HepG2 (cell line): ENCODE results near the gene UBE2N. TPM values are rescaled to one million over a fixed set of nuclear protein-coding genes. Genes with fewer than 3 reads are reported as not detected.
A peak's percentile ranks its signal among the peaks of the same experiment; 100 is the strongest.
"Not testable (repeated sequence)": the region's sequence is repeated elsewhere in the genome, so short reads cannot be mapped to it uniquely, and the experiment has no call there.

Experiments used
- ATAC-seq: fragments of 200-7000 bp; cut with Tn5 transposase; 3 replicates; pipeline ENCODE4 v1.9.1; 2020; ENCODE audit warnings: mild to moderate bottlenecking, moderate library complexity
- BruUV-seq: library from RNA; stranded (reverse); fragments of 400-500 nt; replicated peaks from 2 replicates; lab custom pipeline; 2021; lab: Mats Ljungman, UMichigan
- CTCF ChIA-PET: fragments of 300-600 bp; formaldehyde crosslinking; extraction: SDS; loops from one replicate; lab custom pipeline; 2021; ENCODE audit warnings: low total read pairs, inconsistent platforms, low intra/inter-chr PET ratio; lab: Yijun Ruan, JAX
- POLR2A ChIA-PET: fragments of 350-600 bp; sonication (Branson Sonifier 250); formaldehyde crosslinking; loops from one replicate; lab custom pipeline; 2020; ENCODE audit warnings: antibody characterized with exemption, inconsistent platforms; lab: Yijun Ruan, JAX
- DNase-seq: peaks from one replicate; pipeline ENCODE4 v3.0.0-alpha.2; 2015; ENCODE audit warnings: low spot score
- FAIRE-seq: peaks from 3 replicates; lab custom pipeline; 2011; peaks lifted over from hg19 to GRCh38; lab: Jason Lieb, UNC
- H2AFZ ChIP-seq: one replicate; pipeline ENCODE4 v1.6.1; 2011; ENCODE audit warnings: low read length, inconsistent platforms
- H3K27ac ChIP-seq: fragments of 300-600 bp; 3 replicates; pipeline ENCODE4 v1.8.0; 2011; ENCODE audit warnings: mixed run types, mild to moderate bottlenecking, mixed read lengths, low read length, inconsistent platforms; ENCODE audit not compliant: insufficient read depth; ENCODE audit errors: extremely low read length
- H3K27me3 ChIP-seq, 2 experiments: fragments of 200-600 bp in 1 of 2; 2 replicates in 1 of 2; 3 replicates in 1 of 2; pipeline versions ENCODE4 v1.6.0 to v1.8.0; 2011; ENCODE audit warnings: low read length in 2 of 2, mild to moderate bottlenecking in 2 of 2, moderate library complexity in 2 of 2, inconsistent platforms in 1 of 2; ENCODE audit not compliant: insufficient read depth in 2 of 2, control insufficient read depth in 1 of 2
- H3K36me3 ChIP-seq, 2 experiments: fragments of 200-600 bp in 1 of 2; replicated peaks in 1 of 2; 2 replicates in 1 of 2; 3 replicates in 1 of 2; pipeline versions ENCODE4 v1.5.1 to v1.8.0; 2011; ENCODE audit warnings: low read length in 2 of 2, inconsistent platforms in 1 of 2; ENCODE audit not compliant: insufficient read depth in 2 of 2, control insufficient read depth in 1 of 2
- H3K4me1 ChIP-seq: 2 replicates; pipeline ENCODE4 v1.5.1; 2012; ENCODE audit warnings: low read length, inconsistent platforms; ENCODE audit not compliant: insufficient read depth
- H3K4me2 ChIP-seq: 2 replicates; pipeline ENCODE4 v1.6.0; 2011; ENCODE audit warnings: low read depth, low read length, inconsistent platforms
- H3K4me3 ChIP-seq, 3 experiments: fragments of 200-600 bp in 1 of 3; sonication (generic), shearing (Covaris generic) in 1 of 3; replicated peaks in 1 of 3; 2 replicates each; pipeline ENCODE4 v1.5.1; 2011 to 2016; ENCODE audit warnings: low read length in 3 of 3, inconsistent platforms in 2 of 3, low read depth in 2 of 3, mild to moderate bottlenecking in 2 of 3, control low read depth in 1 of 3, mixed read lengths in 1 of 3; ENCODE audit not compliant: insufficient read depth in 1 of 3
- H3K79me2 ChIP-seq: one replicate; pipeline ENCODE4 v1.6.1; 2011; ENCODE audit warnings: low read length, inconsistent platforms; ENCODE audit not compliant: insufficient read depth
- H3K9ac ChIP-seq: 2 replicates; pipeline ENCODE4 v1.6.0; 2011; ENCODE audit warnings: mild to moderate bottlenecking, low read depth, low read length, inconsistent platforms; ENCODE audit not compliant: insufficient read depth
- H3K9me3 ChIP-seq: 2 replicates; pipeline ENCODE4 v1.5.1; 2012; ENCODE audit warnings: mild to moderate bottlenecking, low read length
- H4K20me1 ChIP-seq: 2 replicates; pipeline ENCODE4 v1.6.0; 2011; ENCODE audit warnings: inconsistent platforms, mild to moderate bottlenecking, low read length, moderate library complexity; ENCODE audit not compliant: insufficient read depth
- AGO2 ChIP-seq: fragments of 200-400 bp; formaldehyde crosslinking; optimal IDR thresholded peaks from 2 replicates; pipeline ENCODE3; 2017; ENCODE audit warnings: mild to moderate bottlenecking, low read depth, low read length, moderate library complexity
- HDAC1 ChIP-seq: sonication (generic); formaldehyde crosslinking; IDR thresholded peaks from 2 replicates; pipeline ENCODE4 v1.5.1; 2020; ENCODE audit warnings: mild to moderate bottlenecking, missing genetic modification reagents
- SNAPC2 ChIP-seq: sonication (generic); formaldehyde crosslinking; IDR thresholded peaks from 2 replicates; pipeline ENCODE4 v1.8.1; 2022; ENCODE audit warnings: mild to moderate bottlenecking, missing genetic modification reagents
- TRIM24 ChIP-seq: sonication (generic); formaldehyde crosslinking; IDR thresholded peaks from 2 replicates; pipeline ENCODE4 v1.8.0; 2022; ENCODE audit warnings: mild to moderate bottlenecking, missing genetic modification reagents
- ZNF121 ChIP-seq: sonication (generic); formaldehyde crosslinking; IDR thresholded peaks from 2 replicates; pipeline ENCODE4 v1.5.0; 2020; ENCODE audit warnings: mild to moderate bottlenecking, missing genetic modification reagents
- ZNF263 ChIP-seq: sonication (generic); formaldehyde crosslinking; IDR thresholded peaks from 2 replicates; pipeline ENCODE4 v1.4.0; 2020; ENCODE audit warnings: missing genetic modification reagents
- ZNF768 ChIP-seq: sonication (generic); formaldehyde crosslinking; IDR thresholded peaks from 2 replicates; pipeline ENCODE4 v1.4.0; 2020; ENCODE audit warnings: missing genetic modification reagents
- ZNF879 ChIP-seq: sonication (generic); formaldehyde crosslinking; IDR thresholded peaks from 2 replicates; pipeline ENCODE4 v1.8.1; 2023; ENCODE audit warnings: missing genetic modification reagents
- WGBS: methylation state at CpG from one replicate; pipeline ENCODE4 v1.1.6; 2017; ENCODE audit warnings: low lambda C conversion rate; 5-methylcytosine and 5-hydroxymethylcytosine counted together
- in situ Hi-C: cut with HindIII; loops from 2 replicates; pipeline ENCODE4 v1.10.0; 2017; ENCODE audit warnings: low pct_unique_long_range_greater_than_20kb; ENCODE audit not compliant: extremely low pct_ligation_motif_present
- intact Hi-C: fragments of 100-400 bp; cut with micrococcal nuclease; formaldehyde crosslinking; loops from one replicate; pipeline ENCODE4 v1.10.0; 2022; ENCODE audit not compliant: unreplicated experiment
- polyA plus RNA-seq, 8 experiments: library from polyadenylated mRNA; depleted of rRNA in 3 of 8; stranded (reverse) in 7 of 8; unstranded in 1 of 8; fragments of >200 nt; fragmentation: Illumina TruSeq in 4 of 8; extraction: Trizol in 4 of 8; gene quantifications; 2 replicates each; pipeline versions ENCODE4 v1.2.1 to v1.2.3, GENCODE V29; 2011 to 2016; ENCODE audit warnings: low read depth in 4 of 8, missing spikeins in 1 of 8, mixed read lengths in 1 of 8; ENCODE audit not compliant: insufficient read depth in 1 of 8
- total RNA-seq, 5 experiments: library from RNA; depleted of rRNA; stranded (reverse); fragments of >200 nt; fragmentation: Illumina TruSeq; extraction: Trizol; gene quantifications; 2 replicates each; pipeline ENCODE4 v1.2.3, GENCODE V29; 2016; ENCODE audit warnings: low read depth in 1 of 5
- TF ChIP-seq, protein P1 (sequence below): IDR thresholded peaks from 2 replicates; pipeline ENCODE4 v1.6.1; 2016; ENCODE audit warnings: low read depth, control low read depth
- TF ChIP-seq, protein P2 (sequence below): sonication (generic); formaldehyde crosslinking; IDR thresholded peaks from 2 replicates; pipeline ENCODE4 v1.5.1; 2020; ENCODE audit warnings: mild to moderate bottlenecking, missing genetic modification reagents, moderate library complexity
- TF ChIP-seq, protein P3 (sequence below): sonication (generic); formaldehyde crosslinking; IDR thresholded peaks from 2 replicates; pipeline ENCODE4 v1.5.0; 2020; ENCODE audit warnings: mild to moderate bottlenecking, missing genetic modification reagents

Gene UBE2N
- total and polyA plus RNA-seq, 2 of the 13 experiments (the other 11 are each of a cell fraction or from before 2014, with no cell fraction given): 188 to 197 TPM

DNA sequence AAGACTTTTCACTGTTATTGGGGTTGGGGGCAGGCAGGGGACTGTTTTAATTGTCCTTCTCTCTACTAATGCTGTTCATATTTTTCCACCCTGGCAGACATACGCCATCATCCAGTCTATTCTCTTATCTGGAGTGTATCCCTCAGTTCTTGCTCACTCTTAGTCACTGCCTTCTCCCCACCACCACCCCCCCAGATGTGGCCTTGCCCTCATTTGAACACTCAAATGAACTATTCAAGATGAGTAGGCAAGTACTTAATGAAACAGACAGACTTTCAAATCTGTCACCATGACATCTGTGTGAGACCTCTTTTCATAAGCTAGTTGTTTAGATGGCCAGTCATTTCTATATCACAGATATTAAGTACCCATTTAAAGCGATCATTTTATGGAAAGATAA, 54.0 kb downstream of the UBE2N start:
- H3K79me2 ChIP-seq: peaks cover 89% of the 10 kb centered on the region
- CTCF ChIA-PET: no interaction called here
- H3K36me3 ChIP-seq: peaks cover 14 to 52% of the 10 kb centered on the region in 2 experiments; a peak in 4 of 5 replicates
- FAIRE-seq: no peak
- ATAC-seq: no peak
- peaks cover 33% of the 10 kb centered on the region for H3K4me1 ChIP-seq
- intact Hi-C loops: no loop called here
- H2AFZ ChIP-seq: no peak overlapping the region
- 92% methylated on average over 2 of the region's 2 CpGs for WGBS
- H3K9me3 ChIP-seq: no peaks in the 10 kb centered on the region
- H4K20me1 ChIP-seq: peaks cover 66% of the 10 kb centered on the region
- H3K27ac ChIP-seq: no peak overlapping the region
- H3K4me3 ChIP-seq: no peak overlapping the region
- no TSS peak for BruUV-seq
- no peak overlapping the region for H3K4me2 ChIP-seq
- no peak for DNase-seq
- POLR2A ChIA-PET: no interaction called here
- no peaks in the 10 kb centered on the region for H3K27me3 ChIP-seq
- H3K9ac ChIP-seq: no peak overlapping the region
- no peak for TF ChIP-seq ZNF768 (CRISPR knock-in tag)
- no peak for TF ChIP-seq ZNF879 (CRISPR knock-in tag)
- TF ChIP-seq, protein P1, sequence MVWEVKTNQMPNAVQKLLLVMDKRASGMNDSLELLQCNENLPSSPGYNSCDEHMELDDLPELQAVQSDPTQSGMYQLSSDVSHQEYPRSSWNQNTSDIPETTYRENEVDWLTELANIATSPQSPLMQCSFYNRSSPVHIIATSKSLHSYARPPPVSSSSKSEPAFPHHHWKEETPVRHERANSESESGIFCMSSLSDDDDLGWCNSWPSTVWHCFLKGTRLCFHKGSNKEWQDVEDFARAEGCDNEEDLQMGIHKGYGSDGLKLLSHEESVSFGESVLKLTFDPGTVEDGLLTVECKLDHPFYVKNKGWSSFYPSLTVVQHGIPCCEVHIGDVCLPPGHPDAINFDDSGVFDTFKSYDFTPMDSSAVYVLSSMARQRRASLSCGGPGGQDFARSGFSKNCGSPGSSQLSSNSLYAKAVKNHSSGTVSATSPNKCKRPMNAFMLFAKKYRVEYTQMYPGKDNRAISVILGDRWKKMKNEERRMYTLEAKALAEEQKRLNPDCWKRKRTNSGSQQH (CRISPR knock-in tag): no peak
- no peak for TF ChIP-seq SNAPC2
- TF ChIP-seq HDAC1 (CRISPR knock-in tag): no peak
- TF ChIP-seq ZNF263: no peak
- TF ChIP-seq TRIM24: no peak
- in situ Hi-C loops: loop anchor here (25.0 kb wide), 1 partner anchor 250 kb away; no protein-coding TSS in a partner anchor

- in situ Hi-C loops: loop anchor here (25.0 kb wide), 1 partner anchor 245 kb away; no protein-coding TSS in a partner anchor
- TF ChIP-seq ZNF121 (CRISPR knock-in tag): peak; percentile 95
- TF ChIP-seq, protein P2, sequence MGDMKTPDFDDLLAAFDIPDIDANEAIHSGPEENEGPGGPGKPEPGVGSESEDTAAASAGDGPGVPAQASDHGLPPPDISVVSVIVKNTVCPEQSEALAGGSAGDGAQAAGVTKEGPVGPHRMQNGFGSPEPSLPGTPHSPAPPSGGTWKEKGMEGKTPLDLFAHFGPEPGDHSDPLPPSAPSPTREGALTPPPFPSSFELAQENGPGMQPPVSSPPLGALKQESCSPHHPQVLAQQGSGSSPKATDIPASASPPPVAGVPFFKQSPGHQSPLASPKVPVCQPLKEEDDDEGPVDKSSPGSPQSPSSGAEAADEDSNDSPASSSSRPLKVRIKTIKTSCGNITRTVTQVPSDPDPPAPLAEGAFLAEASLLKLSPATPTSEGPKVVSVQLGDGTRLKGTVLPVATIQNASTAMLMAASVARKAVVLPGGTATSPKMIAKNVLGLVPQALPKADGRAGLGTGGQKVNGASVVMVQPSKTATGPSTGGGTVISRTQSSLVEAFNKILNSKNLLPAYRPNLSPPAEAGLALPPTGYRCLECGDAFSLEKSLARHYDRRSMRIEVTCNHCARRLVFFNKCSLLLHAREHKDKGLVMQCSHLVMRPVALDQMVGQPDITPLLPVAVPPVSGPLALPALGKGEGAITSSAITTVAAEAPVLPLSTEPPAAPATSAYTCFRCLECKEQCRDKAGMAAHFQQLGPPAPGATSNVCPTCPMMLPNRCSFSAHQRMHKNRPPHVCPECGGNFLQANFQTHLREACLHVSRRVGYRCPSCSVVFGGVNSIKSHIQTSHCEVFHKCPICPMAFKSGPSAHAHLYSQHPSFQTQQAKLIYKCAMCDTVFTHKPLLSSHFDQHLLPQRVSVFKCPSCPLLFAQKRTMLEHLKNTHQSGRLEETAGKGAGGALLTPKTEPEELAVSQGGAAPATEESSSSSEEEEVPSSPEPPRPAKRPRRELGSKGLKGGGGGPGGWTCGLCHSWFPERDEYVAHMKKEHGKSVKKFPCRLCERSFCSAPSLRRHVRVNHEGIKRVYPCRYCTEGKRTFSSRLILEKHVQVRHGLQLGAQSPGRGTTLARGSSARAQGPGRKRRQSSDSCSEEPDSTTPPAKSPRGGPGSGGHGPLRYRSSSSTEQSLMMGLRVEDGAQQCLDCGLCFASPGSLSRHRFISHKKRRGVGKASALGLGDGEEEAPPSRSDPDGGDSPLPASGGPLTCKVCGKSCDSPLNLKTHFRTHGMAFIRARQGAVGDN (CRISPR knock-in tag): peak; percentile 22; the same call in 1 of the 2 replicates
- TF ChIP-seq, protein P3, sequence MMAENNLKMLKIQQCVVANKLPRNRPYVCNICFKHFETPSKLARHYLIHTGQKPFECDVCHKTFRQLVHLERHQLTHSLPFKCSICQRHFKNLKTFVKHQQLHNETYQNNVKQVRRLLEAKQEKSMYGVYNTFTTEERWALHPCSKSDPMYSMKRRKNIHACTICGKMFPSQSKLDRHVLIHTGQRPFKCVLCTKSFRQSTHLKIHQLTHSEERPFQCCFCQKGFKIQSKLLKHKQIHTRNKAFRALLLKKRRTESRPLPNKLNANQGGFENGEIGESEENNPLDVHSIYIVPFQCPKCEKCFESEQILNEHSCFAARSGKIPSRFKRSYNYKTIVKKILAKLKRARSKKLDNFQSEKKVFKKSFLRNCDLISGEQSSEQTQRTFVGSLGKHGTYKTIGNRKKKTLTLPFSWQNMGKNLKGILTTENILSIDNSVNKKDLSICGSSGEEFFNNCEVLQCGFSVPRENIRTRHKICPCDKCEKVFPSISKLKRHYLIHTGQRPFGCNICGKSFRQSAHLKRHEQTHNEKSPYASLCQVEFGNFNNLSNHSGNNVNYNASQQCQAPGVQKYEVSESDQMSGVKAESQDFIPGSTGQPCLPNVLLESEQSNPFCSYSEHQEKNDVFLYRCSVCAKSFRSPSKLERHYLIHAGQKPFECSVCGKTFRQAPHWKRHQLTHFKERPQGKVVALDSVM (CRISPR knock-in tag): peak; percentile 77
- TF ChIP-seq AGO2: peak; percentile 18
Measured at GRCh38 chr12:93381976-93382437, 59.7 kb downstream of the UBE2N start.

More at GRCh38 chr12:93381976-93382437, 59.7 kb downstream of the UBE2N start:
- Histone ChIP-seq H3K4me3 (peak overlapping the region; percentile 78 to 88 (median 80); a peak in 5 of 6 replicates), H3K36me3 (peaks cover 8 to 30% of the 10 kb centered on the region in 2 experiments; a peak in 4 of 5 replicates), H3K9ac (peak overlapping the region; percentile 81; the same call in 1 of the 2 replicates), H3K4me1 (peaks cover 41% of the 10 kb centered on the region), H3K4me2 (peak overlapping the region; percentile 64), H3K79me2 (peaks cover 91% of the 10 kb centered on the region), H4K20me1 (peaks cover 68% of the 10 kb centered on the region)
- POLR2A ChIA-PET, DNase-seq, ATAC-seq, H2AFZ ChIP-seq, H3K9me3 ChIP-seq, CTCF ChIA-PET, BruUV-seq, FAIRE-seq, H3K27me3 ChIP-seq, H3K27ac ChIP-seq: not testable (repeated sequence)
- intact Hi-C loops: loop anchor here (5.0 kb wide), 1 partner anchor 375 kb away; no protein-coding TSS in a partner anchor
- WGBS: 80% methylated on average over 5 of the region's 5 CpGs
